HG03280 (cell line): ENCODE measurements around the gene MYOCOS.
"Not testable (repeated sequence)": the region's sequence is repeated elsewhere in the genome, so short reads cannot be mapped to it uniquely, and the experiment has no call there.

Experiments
- ATAC-seq: cut with Tn5 transposase; IDR thresholded peaks from one replicate; pipeline ENCODE4 v1.9.1; 2021; ENCODE audit warnings: mild to moderate bottlenecking, moderate library complexity; ENCODE audit not compliant: unreplicated experiment

MYOCOS gene

DNA sequence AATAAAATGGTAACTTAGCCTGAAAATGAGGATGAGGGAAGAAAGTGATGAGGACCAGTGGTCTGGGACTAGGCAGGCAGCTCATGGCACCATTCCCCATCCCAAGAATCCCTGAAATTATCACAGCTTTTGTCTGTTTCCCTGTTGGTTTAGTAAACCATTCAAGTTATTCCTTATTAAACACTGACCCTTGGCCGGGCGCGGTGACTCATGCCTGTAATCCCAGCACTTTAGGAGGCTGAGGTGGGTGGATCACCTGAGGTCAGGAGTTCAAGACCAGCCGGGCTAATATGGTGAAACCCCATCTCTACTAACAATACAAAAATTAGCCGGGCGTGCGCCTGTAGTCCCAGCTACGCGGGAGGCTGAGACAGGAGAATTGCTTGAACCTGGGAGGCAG is 34.2 kb downstream of the MYOCOS start:
- ATAC-seq = not testable (repeated sequence)

DNA sequence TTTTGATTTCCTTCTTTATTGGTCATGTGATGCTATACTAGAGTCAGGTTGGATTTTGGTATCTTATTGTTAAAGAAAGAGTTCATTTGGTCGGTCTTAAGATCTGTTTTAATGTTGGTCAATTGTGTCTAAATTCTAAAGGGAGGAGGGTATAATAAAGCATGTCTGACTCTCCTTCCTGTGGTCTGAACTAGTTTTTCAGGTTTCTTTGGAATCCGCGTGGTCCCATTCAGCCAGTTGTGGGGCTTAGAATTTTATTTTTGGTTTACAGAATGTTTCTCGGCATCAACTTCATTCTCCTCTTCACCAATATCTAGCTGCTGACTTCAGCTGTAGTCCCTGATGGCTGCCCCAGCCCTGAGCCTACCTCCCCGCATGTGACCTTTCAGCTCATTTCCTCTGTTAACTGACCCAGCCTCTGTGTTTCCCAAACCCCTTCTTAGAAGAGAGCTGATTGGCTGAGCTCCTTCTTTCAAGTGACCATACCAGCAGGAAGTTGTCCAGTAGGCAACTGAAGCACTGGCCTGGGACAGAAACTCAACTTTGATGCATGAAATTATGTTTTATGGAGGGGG is 39.1 kb downstream of the MYOCOS start:
- no peak for ATAC-seq

DNA sequence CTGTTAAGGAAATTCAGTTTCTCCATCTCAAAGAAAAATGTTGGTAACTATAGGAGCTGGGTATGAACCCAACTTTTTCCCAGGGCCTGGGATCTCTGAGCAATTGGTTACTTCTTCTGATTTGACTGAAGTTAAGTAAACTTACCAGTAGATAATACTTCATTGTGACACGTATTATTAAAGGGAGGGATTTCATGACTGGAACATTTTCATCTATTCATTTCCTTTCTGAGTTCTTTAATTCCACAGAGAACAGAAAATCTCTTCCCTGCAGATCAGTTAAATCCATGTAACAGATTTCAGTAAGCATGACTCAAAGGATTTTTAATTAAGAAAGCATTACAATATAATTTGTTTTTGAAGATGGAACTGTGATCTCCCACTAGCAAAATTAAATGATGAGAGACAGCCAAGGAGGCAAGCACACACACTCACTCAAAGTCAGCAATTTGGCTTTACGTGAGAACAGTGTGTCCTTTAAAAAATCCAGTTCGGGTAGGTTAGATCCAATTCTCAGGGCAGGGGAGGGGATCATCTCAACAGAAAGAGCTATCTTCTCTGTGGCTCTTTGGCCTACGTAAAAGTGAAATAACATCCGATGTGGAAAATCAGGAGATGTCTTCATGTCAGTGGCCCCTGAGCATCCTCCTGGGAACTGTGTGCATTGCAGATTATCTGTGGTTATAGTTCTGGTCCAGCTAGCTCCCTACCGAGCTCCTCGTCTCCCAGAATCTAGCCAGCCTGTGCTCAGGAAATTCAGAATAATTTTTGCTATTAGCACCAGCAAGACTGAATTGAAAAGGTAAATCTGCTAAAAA is 41.2 kb downstream of the MYOCOS start:
- ATAC-seq = no peak

DNA sequence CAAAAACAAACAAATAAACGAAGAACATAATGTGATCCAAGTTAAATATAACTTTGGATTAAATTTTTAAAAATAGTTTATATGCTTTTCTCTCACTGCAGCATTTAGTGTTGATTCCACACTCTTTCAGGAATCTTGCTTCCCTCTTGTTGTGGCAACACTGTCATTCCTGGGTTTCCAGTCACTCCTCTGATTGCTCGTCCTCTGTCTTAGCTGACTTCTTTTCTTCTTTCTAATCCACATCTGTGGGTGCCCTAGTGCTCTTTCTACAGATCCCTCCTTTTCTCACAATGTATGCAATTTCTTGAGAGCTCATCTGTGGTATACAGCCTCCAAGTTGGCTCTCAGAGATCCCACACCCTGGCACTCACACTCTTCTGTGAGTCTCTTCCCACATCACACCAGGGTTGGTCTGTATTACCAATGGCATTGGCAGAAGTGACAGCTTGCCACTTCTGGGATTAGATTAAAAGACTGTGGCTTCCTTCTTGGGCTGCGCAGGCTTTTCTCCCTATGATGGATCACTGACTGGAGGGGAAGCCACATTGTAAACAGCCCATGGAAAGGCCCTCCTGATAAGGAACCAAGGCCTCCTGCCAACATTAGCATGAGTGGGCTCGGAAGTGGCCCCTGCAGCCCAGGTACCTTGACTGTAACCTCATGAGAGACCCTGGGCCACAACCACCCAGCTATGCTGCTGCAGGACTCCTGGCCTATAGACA is 42.0 kb downstream of the MYOCOS start:
- no peak for ATAC-seq

DNA sequence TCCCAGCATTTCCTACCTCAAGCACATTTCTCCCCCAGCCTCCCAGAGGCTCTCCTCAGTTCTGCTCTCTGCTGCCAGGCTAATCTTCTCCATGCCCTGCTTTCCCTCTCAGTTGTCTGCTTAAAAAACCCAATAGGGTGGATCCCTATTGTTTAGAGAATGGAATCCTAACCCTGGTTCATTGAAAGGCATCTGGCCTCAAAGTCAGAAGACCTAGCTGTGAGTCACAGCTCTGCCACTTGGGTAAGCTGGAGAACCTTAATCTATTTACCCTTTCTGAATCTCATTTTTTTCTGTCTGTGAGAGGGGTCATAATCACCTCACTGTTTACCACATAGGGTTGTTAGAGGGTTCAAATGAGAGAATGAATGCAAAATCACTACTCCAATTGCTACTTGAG is 42.9 kb downstream of the MYOCOS start:
- ATAC-seq = no peak

DNA sequence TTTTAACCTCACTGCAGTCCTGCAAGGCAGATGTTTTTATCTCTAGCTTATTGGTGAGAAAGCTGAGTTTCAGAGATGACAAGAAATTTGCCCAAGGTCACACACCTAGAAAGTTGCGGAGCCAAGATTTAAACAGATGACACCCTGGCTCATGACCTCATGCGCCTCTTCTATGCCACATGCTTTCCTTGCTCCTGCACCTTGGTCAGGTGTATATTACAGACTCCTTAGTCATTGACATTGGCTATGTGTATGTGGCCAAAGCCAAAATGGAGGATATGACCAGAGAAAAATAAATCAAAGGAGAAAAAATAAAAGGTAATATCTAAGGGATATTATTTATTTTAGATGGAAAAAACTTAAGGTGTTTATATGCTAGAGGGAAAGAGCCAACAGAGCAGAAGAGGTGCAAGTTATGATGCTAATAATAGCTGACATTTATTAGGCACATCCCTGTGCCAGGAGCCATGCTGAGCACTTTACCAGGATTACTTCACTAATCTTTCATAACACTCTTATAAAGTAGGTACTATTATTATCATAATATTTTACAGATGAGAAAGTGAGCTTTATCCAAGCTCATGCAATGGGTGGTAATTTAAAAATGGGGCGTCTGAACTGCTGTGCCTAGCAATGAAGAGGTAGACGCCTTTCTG is 44.2 kb downstream of the MYOCOS start:
- ATAC-seq = no peak

DNA sequence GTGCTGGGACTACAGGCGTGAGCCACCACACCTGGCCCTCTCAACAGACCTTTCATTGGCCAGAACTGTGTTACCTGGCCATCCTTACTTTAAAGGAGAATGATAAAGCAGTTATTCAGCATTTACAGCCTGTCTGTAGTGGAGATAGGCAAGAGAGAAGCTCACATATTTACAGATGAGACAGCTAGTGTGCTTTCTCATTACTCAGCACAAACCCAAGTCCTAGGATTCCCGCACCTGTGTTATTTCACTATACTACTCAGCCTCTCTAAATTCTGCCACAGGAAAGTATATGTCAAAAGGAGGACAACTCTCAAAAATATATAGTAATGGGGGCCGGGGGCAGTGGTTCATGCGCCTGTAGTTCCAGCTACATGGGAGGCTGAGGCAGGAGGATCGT is 46.3 kb downstream of the MYOCOS start:
- no peak for ATAC-seq

DNA sequence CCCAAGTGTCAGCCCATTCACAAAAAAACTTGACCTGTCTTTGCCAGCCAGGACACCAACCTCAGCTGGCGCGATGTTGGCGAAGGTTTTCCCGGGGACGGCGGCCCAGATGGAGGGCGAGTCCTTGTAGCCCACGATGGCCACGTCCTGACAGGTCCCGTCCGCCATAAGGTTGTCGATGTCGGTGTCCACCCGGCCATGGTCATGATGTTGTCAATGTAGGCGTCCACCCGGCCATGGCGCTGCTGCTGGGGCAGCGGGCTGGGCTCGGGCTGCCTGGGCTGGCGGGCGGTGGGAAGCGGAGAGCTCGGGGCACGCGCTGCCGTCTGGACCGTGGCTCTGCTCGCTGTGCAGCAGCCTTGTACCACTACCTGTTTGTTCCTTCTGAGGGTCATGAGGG is 48.7 kb downstream of the MYOCOS start:
- ATAC-seq = no peak

DNA sequence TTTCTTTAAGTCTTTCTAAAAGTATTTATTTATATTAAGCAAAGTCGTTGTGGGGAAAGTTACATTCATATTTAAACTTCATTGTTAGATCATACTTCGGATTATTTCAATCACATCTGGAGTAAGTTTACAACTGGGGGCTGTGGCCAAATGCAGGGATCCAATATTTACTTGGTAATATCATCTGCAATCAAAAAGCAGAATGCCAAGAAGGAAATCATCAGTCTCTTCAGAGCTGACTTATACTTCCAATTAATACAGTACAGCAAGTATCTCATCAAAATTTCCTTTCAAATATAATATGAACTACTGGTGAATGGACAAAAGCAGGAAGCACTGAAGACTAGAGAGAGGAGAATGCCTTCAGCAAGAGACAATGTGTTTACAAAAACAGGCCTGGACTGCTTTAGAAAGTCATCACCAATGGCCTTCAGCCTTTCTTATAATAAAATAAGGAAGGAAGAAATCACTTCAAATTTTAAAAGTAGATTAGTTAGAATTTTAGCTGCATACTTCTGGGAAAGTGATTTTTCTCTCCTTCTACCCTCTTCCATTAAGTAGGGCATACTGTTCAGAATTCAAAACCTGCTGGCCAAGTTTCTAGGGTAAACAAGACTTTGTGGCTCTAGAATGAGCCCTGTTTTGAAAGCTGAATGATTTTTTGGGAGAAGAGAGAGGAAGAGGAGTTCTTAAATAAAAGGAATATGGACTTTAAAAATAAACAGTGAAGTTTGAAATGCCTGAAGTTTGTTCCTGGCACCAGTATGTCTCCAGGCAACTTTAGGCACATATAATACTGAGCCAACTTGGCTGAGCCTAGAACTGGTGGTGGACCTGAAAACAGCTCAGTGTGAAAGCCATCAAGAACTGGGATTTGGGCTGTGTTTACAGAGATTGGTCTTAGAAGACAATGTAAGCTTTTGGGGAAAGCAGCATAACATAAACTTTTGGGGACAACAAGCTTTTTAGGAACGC is 52.7 kb downstream of the MYOCOS start:
- ATAC-seq = no peak
